ENCODE measurements around the gene KDM5A.

Gene KDM5A

GRCh38 chr12:271161-271560 lies 118.0 kb downstream of the KDM5A start:
- no peak for DNase-seq

- no peak for DNase-seq
Observed at GRCh38 chr12:269191-269590, 119.9 kb downstream of the KDM5A start.

GRCh38 chr12:268483-268840 lies 120.7 kb downstream of the KDM5A start:
- no peak for DNase-seq

- DNase-seq, result no peak
Observed at GRCh38 chr12:267581-268482, 121.3 kb downstream of the KDM5A start.

GRCh38 chr12:265096-265495 lies 124.0 kb downstream of the KDM5A start:
- DNase-seq, result no peak

- DNase-seq, result no peak
Observed at GRCh38 chr12:264269-264668, 124.9 kb downstream of the KDM5A start.

GRCh38 chr12:263574-263973 lies 125.5 kb downstream of the KDM5A start:
- no peak for DNase-seq

GRCh38 chr12:262817-263216 lies 126.3 kb downstream of the KDM5A start, which contains the start of gene SLC6A13:
Gene SLC6A13 (minus strand): TSS chr12:262836. CDS start chr12:260052, 2,784 bp downstream.
- no peak for DNase-seq

GRCh38 chr12:262113-262512 lies 127.0 kb downstream of the KDM5A start:
- DNase-seq, result no peak

- DNase-seq, result no peak
Observed at GRCh38 chr12:257521-258321, 131.4 kb downstream of the KDM5A start.

GRCh38 chr12:256958-257357 lies 132.2 kb downstream of the KDM5A start:
- DNase-seq, result no peak

- no peak for DNase-seq
Observed at GRCh38 chr12:256225-256624, 132.9 kb downstream of the KDM5A start.

- no peak for DNase-seq
Observed at GRCh38 chr12:254912-255311, 134.2 kb downstream of the KDM5A start.

GRCh38 chr12:254039-254438 lies 135.1 kb downstream of the KDM5A start:
- DNase-seq, result no peak

- no peak for DNase-seq
Observed at GRCh38 chr12:253116-253831, 135.8 kb downstream of the KDM5A start.

- no peak for DNase-seq
Observed at GRCh38 chr12:252636-253035, 136.5 kb downstream of the KDM5A start.

GRCh38 chr12:247271-247670 lies 141.8 kb downstream of the KDM5A start:
- DNase-seq, result no peak

GRCh38 chr12:243381-243780 lies 145.7 kb downstream of the KDM5A start:
- DNase-seq, result no peak

- no peak for DNase-seq
Observed at GRCh38 chr12:242496-242895, 146.6 kb downstream of the KDM5A start.

- no peak for DNase-seq
Observed at GRCh38 chr12:241266-241665, 147.9 kb downstream of the KDM5A start.

- no peak for DNase-seq
Observed at GRCh38 chr12:240566-240965, 148.6 kb downstream of the KDM5A start.

GRCh38 chr12:238736-239398 lies 150.3 kb downstream of the KDM5A start:
- no peak for DNase-seq

- DNase-seq, result no peak
Observed at GRCh38 chr12:238116-238515, 151.0 kb downstream of the KDM5A start.

All from activated CD8-positive, alpha-beta memory T cell treated with anti-CD3 and anti-CD28 coated beads, Interleukin-2, amount 50 U/mL, for 4 hours (primary cell).